NCI-H2029 (cell line): ENCODE measurements around the gene HES5.

Experiments
- DNase-seq: peaks from one replicate; lab custom pipeline; 2025; lab: John Stamatoyannopoulos, UW

Gene HES5

GRCh38 chr1:2499986-2500596 lies 30.0 kb downstream of the HES5 start:
- no peak for DNase-seq

- DNase-seq: no peak
Measured at GRCh38 chr1:2499260-2499659, 30.8 kb downstream of the HES5 start.

GRCh38 chr1:2498648-2499047 lies 31.4 kb downstream of the HES5 start:
- no peak for DNase-seq

GRCh38 chr1:2497891-2498290 lies 32.2 kb downstream of the HES5 start:
- DNase-seq: no peak

- no peak for DNase-seq
Measured at GRCh38 chr1:2496746-2497145, 33.3 kb downstream of the HES5 start.

- no peak for DNase-seq
Measured at GRCh38 chr1:2496087-2496622, 33.9 kb downstream of the HES5 start.

GRCh38 chr1:2495546-2495945 lies 34.5 kb downstream of the HES5 start:
- no peak for DNase-seq

DNA sequence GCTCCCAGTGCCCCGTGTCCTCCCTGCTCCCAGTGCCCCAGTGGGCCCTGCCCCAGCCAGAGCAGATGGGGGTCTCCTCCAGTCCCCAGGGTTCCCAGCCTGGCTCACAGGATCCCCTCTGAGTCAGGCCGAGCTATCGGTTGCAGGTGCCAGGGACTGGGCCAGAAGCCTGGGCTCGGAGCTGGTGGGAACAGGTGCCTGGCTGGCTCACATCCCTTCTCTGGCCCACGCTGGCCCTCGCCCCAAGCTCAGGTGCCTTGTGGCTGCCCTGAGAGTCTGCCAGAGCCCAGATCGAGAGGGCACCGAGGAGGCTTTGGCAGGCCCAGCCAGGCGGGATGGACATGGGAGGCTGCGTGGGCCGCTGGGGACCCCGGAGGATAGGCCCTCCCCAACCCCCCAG lies 35.0 kb downstream of the HES5 start:
- DNase-seq: no peak

GRCh38 chr1:2494323-2494693 lies 35.8 kb downstream of the HES5 start:
- no peak for DNase-seq

DNA sequence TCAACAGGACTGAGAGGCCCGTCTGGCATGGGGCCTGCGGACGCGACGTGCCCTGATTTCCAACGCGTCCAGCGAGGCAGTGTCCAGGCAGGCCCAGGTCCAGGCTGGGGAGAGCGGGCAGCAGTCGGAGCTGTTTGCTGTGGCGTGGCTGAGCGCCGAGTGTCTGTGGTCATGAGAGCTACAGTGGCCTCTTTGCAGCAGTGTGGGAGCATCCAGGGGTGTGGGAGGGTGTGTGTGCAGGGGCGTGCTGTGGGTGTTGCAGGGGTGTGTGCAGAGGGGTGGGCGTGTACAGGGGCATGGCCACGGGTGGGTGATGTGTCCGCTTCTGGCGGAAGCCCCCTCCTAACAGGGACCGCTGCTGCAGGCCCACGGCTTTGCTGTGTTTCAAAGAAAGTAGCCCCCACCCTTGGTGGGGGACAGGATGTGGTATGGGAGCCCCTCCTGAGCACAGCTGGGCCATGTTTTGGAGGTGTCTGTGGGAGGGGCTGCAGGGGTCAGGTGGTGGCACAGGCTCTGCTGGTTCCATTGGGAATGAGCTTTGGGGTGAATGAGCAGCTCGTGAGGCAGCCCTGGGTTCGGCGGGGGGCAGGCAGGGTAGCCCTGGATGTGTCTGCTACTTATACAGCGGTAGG lies 36.3 kb downstream of the HES5 start:
- no peak for DNase-seq

GRCh38 chr1:2493218-2493617 lies 36.8 kb downstream of the HES5 start:
- DNase-seq: no peak

- no peak for DNase-seq
Measured at GRCh38 chr1:2492091-2492490, 38.0 kb downstream of the HES5 start.

GRCh38 chr1:2489615-2490014 lies 40.4 kb downstream of the HES5 start:
- DNase-seq: no peak

GRCh38 chr1:2488688-2489087 lies 41.4 kb downstream of the HES5 start:
- DNase-seq: no peak

DNA sequence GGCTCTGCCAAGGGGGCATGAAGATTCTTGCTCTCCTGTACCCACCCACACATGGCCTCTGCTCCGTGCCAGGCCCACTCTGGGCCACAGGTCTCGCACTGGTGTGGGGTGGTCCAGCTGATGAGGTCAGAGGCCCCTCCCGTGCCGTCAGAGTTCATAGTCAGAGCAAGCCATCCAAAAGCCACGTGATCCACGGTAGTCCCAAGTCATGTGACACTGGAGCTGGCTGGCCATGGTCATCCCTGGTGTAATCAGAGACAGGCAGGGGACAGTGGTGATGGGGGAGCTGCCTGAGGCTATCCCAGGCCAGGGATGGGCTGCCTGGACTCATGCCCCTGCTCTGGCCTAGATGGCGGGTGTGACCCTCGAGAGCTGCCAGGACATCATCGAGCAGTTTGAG lies 43.5 kb downstream of the HES5 start:
- no peak for DNase-seq

GRCh38 chr1:2486041-2486440 lies 44.0 kb downstream of the HES5 start:
- DNase-seq: no peak

GRCh38 chr1:2483970-2484369 lies 46.1 kb downstream of the HES5 start:
- DNase-seq: no peak

DNA sequence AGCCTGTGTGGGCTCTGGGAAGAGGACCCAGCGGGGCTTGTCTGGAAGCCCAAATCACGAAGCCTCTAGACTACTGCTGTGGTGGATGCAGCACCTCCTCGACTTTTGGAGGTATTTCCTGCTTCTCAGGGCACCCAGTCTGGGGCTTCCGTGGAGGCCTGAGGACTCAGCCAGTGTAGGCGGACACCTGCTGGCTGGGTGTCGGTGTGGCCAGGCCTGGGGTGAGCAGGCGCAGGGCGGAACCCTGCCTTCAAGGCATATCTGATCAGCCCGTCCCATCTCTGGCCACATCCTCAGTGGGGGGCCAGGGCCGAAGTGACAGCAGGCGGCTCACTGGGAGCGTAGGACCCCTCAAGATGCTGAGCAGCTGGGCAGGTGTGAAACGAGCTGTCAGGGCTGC lies 47.0 kb downstream of the HES5 start:
- no peak for DNase-seq

- no peak for DNase-seq
Measured at GRCh38 chr1:2482588-2482987, 47.5 kb downstream of the HES5 start.

DNA sequence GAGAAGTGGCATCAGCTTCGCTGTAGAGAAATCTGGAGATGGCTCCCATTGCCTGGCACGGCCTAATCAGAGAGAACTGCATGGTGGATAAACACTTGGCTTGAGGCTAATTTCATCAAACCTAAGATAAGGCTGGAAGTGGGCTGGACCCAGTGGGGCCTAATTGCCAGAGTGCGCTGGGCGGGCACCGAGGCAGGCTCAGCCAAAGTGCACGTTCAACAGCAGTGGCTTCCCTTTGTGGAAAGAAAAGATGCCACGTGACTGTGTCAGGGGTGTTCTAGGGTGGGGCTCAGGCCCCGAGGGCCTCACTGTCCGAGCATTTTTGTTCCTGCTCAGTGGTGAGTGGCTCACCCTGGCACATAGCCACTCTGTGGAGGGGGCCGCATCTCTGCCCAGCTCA lies 48.2 kb downstream of the HES5 start:
- DNase-seq: no peak

- DNase-seq: no peak
Measured at GRCh38 chr1:2480986-2481364, 49.1 kb downstream of the HES5 start.

GRCh38 chr1:2480236-2480985 lies 49.7 kb downstream of the HES5 start:
- no peak for DNase-seq

- no peak for DNase-seq
Measured at GRCh38 chr1:2479618-2480017, 50.4 kb downstream of the HES5 start.
